IPS-18a (cell line): Measurements from ENCODE around the gene SDHB.

Source experiments
- H3K27ac ChIP-seq: one replicate; pipeline ENCODE4 v1.5.1; 2013; ENCODE audit warnings: low read length
- H3K27me3 ChIP-seq: one replicate; pipeline ENCODE4 v1.6.1; 2013; ENCODE audit warnings: mild to moderate bottlenecking, low read length; ENCODE audit not compliant: control insufficient read depth, insufficient read depth
- H3K36me3 ChIP-seq: one replicate; pipeline ENCODE4 v1.6.1; 2013; ENCODE audit warnings: low read depth, low read length; ENCODE audit not compliant: control insufficient read depth
- H3K4me1 ChIP-seq: one replicate; pipeline ENCODE4 v1.6.1; 2013; ENCODE audit warnings: low read depth, low read length; ENCODE audit not compliant: control insufficient read depth
- H3K4me3 ChIP-seq: one replicate; pipeline ENCODE4 v1.5.1; 2013; ENCODE audit warnings: low read length
- H3K9ac ChIP-seq: one replicate; pipeline ENCODE4 v1.6.1; 2013; ENCODE audit warnings: mild to moderate bottlenecking, low read length, moderate library complexity
- H3K9me3 ChIP-seq: one replicate; pipeline ENCODE4 v1.6.1; 2013; ENCODE audit warnings: low read depth, low read length; ENCODE audit not compliant: control insufficient read depth

The SDHB gene

DNA sequence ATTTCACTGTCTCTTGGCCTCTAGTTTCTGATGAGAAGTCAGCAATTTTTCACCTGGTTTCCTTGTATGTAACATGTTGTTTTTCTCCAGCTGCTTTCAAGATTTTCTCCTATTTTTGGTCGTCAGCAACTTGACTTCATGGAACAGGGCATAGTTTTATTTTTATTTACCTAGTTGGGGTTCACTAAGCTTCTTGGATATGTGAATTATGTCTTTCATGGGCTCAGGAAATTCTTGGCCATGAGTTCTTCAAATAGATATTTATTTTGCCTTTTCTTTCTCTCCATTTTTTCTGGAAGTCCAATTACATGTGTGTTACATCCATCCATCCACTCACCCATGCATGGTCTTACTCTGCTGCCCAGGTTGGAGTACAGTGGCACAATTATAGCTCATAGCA, 13.7 kb downstream of the SDHB start:
- no peak overlapping the region for H3K9ac ChIP-seq
- no peaks in the 10 kb centered on the region for H3K27me3 ChIP-seq
- no peaks in the 10 kb centered on the region for H3K4me1 ChIP-seq
- H3K27ac ChIP-seq, result no peak overlapping the region
- peaks cover 47% of the 10 kb centered on the region for H3K36me3 ChIP-seq
- no peak overlapping the region for H3K4me3 ChIP-seq
- no peaks in the 10 kb centered on the region for H3K9me3 ChIP-seq

DNA sequence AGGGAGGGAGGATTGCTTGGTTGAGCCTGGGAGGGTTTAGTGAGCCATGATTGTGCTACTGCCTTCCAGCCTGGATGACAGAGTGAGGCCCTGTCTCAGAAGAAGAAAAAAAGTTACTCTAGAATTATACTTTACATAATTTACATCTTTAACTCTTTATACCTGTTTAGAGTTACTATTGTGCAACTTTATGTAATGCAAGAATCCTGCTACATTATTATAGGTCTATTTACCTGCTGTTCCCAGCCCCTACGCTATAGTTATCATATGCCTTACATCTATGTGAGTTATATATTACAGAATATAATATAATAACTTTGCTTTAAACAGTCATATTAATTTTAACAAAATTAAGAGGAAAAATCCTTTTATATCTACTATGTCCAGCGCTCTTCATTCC, 14.3 kb downstream of the SDHB start:
- H3K27me3 ChIP-seq, result no peaks in the 10 kb centered on the region
- no peak overlapping the region for H3K9ac ChIP-seq
- H3K27ac ChIP-seq, result no peak overlapping the region
- no peaks in the 10 kb centered on the region for H3K4me1 ChIP-seq
- H3K9me3 ChIP-seq, result no peaks in the 10 kb centered on the region
- no peak overlapping the region for H3K4me3 ChIP-seq
- H3K36me3 ChIP-seq, result peaks cover 45% of the 10 kb centered on the region

DNA sequence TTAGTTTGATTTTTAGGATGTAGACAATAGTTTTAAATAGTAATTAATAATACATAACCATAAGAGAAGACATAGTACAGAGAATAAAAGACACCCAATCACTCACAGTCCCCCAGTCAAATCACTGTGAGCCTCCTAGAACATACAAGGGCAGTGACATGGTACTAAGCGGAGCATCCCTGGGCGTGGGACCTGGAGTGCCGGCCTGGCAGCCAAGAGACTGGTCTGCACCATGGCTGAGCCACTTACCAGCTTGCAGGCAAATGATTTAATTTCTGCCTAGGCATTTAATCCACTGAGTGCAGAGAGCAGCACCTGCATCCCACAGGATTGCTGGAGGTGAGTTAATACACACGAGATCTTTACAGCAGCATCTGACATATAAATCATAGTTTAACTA, 20.4 kb downstream of the SDHB start:
- Histone ChIP-seq H3K27me3 (no peaks in the 10 kb centered on the region), H3K27ac (no peak overlapping the region), H3K4me1 (no peaks in the 10 kb centered on the region), H3K9ac (no peak overlapping the region), H3K36me3 (peaks cover 25% of the 10 kb centered on the region), H3K9me3 (no peaks in the 10 kb centered on the region), H3K4me3 (no peak overlapping the region)

DNA sequence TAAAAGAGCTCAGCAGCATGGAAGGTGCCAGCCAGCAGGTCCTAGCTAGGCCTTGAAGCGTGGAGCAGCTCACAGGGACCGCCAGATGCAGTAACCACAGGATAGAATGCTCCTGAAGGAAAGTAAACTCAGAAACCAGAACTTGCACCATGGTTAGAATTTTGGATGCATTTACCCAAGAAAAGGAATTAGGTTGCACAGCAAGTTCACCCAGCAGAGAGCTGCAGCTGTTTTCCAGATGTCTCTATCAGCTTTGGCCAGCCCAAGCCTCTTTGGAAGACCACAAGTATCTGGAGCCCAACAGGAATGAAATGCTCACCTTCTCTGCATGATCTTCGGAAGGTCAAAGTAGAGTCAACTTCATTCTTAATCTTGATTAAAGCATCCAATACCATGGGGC, 21.1 kb downstream of the SDHB start:
- H3K36me3 ChIP-seq, result peaks cover 28% of the 10 kb centered on the region
- H3K9me3 ChIP-seq, result no peaks in the 10 kb centered on the region

DNA sequence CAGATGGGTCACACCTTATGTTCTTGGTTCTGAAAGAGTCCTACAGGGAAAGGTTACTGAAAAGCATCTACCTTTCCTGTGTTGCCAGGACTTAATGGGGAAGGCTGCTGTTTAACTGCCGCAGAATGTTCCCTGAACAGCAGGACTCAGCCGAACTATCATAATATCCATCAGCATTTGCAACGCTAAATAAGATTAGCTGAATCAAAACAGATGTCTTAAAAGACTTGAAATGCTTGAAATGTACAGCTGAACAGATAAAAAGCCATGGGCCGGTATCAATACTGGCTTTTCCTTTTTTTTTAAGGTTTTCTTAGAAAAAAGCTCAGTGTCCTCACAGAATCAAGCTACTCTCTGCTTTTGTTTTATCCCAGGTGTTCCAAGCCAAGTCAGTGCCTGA, 22.4 kb downstream of the SDHB start:
- H3K9ac ChIP-seq, result no peak overlapping the region
- no peak overlapping the region for H3K27ac ChIP-seq

More for the DNA sequence above, 21.1 kb downstream of the SDHB start:
- Histone ChIP-seq H3K27me3 (no peaks in the 10 kb centered on the region), H3K27ac (no peak overlapping the region), H3K9ac (no peak overlapping the region), H3K4me1 (no peaks in the 10 kb centered on the region), H3K4me3 (no peak overlapping the region)

GRCh38 chr1:17030206-17030605, 23.6 kb downstream of the SDHB start:
- Histone ChIP-seq H3K4me3 (no peak overlapping the region), H3K4me1 (no peaks in the 10 kb centered on the region), H3K27me3 (no peaks in the 10 kb centered on the region), H3K27ac (no peak overlapping the region), H3K36me3 (peaks cover 49% of the 10 kb centered on the region), H3K9me3 (no peaks in the 10 kb centered on the region), H3K9ac (no peak overlapping the region)

More for the DNA sequence above, 22.4 kb downstream of the SDHB start:
- Histone ChIP-seq H3K4me3 (no peak overlapping the region), H3K9me3 (no peaks in the 10 kb centered on the region), H3K4me1 (no peaks in the 10 kb centered on the region), H3K27me3 (no peaks in the 10 kb centered on the region), H3K36me3 (peaks cover 40% of the 10 kb centered on the region)

- Histone ChIP-seq H3K36me3 (peaks cover 62% of the 10 kb centered on the region), H3K27ac (no peak overlapping the region), H3K9me3 (no peaks in the 10 kb centered on the region), H3K27me3 (no peaks in the 10 kb centered on the region), H3K4me1 (no peaks in the 10 kb centered on the region), H3K9ac (no peak overlapping the region), H3K4me3 (no peak overlapping the region)
Observed at GRCh38 chr1:17028662-17029188, 25.1 kb downstream of the SDHB start.

DNA sequence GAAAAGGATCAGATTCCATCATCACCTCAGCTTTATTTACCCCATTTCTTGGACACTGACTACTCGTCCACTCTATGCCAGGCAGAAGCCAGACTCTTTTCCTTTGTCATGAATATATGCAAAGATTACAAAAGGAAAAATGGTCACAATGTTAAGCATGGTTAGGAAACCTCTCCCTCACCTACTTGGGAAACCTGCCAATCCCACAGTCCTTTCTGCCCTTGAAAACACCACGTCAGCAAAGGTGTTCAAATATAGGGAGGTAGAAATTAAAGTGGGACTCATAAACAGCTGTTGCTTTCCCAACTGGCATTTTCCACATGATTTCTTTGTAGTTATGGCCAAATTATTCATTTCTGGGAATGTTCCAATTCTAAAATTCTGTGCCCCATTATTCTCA, 25.9 kb downstream of the SDHB start:
- Histone ChIP-seq H3K9ac (no peak overlapping the region), H3K27ac (no peak overlapping the region), H3K4me1 (no peaks in the 10 kb centered on the region), H3K36me3 (peaks cover 65% of the 10 kb centered on the region), H3K4me3 (no peak overlapping the region), H3K9me3 (no peaks in the 10 kb centered on the region), H3K27me3 (no peaks in the 10 kb centered on the region)

- Histone ChIP-seq H3K9me3 (no peaks in the 10 kb centered on the region), H3K27ac (no peak overlapping the region), H3K27me3 (no peaks in the 10 kb centered on the region), H3K36me3 (peaks cover 65% of the 10 kb centered on the region), H3K4me3 (no peak overlapping the region), H3K9ac (no peak overlapping the region), H3K4me1 (no peaks in the 10 kb centered on the region)
Observed at GRCh38 chr1:17027403-17027802, 26.4 kb downstream of the SDHB start.

GRCh38 chr1:17024721-17025120, 29.1 kb downstream of the SDHB start:
- no peaks in the 10 kb centered on the region for H3K27me3 ChIP-seq
- H3K4me3 ChIP-seq, result no peak overlapping the region
- no peaks in the 10 kb centered on the region for H3K4me1 ChIP-seq
- H3K36me3 ChIP-seq, result peaks cover 84% of the 10 kb centered on the region
- no peaks in the 10 kb centered on the region for H3K9me3 ChIP-seq
- no peak overlapping the region for H3K9ac ChIP-seq
- H3K27ac ChIP-seq, result no peak overlapping the region

DNA sequence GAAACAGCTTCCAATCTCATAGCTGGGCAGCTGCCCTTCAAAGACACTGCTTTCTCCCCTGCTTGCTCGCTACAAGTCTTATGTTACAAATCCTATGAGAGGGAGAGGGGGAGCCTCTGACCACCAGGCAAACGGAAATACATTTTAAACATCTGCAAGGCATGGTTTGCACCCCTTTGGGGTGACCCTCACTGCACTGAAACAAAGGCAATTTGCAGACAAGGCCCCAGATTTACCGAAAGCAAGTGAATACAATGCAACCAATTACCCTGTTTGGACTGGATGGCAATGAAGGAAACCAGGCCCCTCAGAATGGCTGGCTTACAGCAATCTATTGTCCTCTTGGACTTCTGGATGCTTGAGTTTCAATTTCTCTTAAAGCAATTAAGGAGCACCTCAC, 30.3 kb downstream of the SDHB start:
- H3K27me3 ChIP-seq, result no peaks in the 10 kb centered on the region
- H3K9ac ChIP-seq, result no peak overlapping the region
- no peaks in the 10 kb centered on the region for H3K4me1 ChIP-seq
- no peaks in the 10 kb centered on the region for H3K9me3 ChIP-seq
- H3K36me3 ChIP-seq, result peaks cover 90% of the 10 kb centered on the region
- H3K27ac ChIP-seq, result no peak overlapping the region
- H3K4me3 ChIP-seq, result no peak overlapping the region

- Histone ChIP-seq H3K27me3 (no peaks in the 10 kb centered on the region), H3K4me3 (no peak overlapping the region), H3K4me1 (no peaks in the 10 kb centered on the region), H3K9me3 (no peaks in the 10 kb centered on the region), H3K36me3 (peaks cover 88% of the 10 kb centered on the region), H3K9ac (no peak overlapping the region), H3K27ac (no peak overlapping the region)
Observed at GRCh38 chr1:17023102-17023501, 30.7 kb downstream of the SDHB start.
